GM23338 (cell line): ENCODE measurements around the gene KLC1. TPM values are rescaled to one million over a fixed set of nuclear protein-coding genes. Genes with fewer than 3 reads are reported as not detected.

Source experiments
- ATAC-seq: fragments of 200-7000 bp; cut with Tn5 transposase; 3 replicates; pipeline ENCODE4 v1.9.1; 2020
- DNase-seq: peaks from one replicate; pipeline ENCODE4 v3.0.0-alpha.2; 2015; ENCODE audit warnings: low spot score
- H2AFZ ChIP-seq: fragments of 200-600 bp; sonication (generic); 2 replicates; pipeline ENCODE4 v1.8.0; 2016; ENCODE audit warnings: antibody characterized with exemption, mild to moderate bottlenecking, moderate library complexity
- H3F3A ChIP-seq: fragments of 200-600 bp; sonication (generic); replicated peaks from 2 replicates; pipeline ENCODE4 v1.8.0; 2017; ENCODE audit warnings: antibody characterized with exemption, mixed run types, low read depth
- H3K27ac ChIP-seq: fragments of 200-600 bp; sonication (generic); 2 replicates; pipeline ENCODE4 v1.6.1; 2016; ENCODE audit warnings: low read depth
- H3K27me3 ChIP-seq: fragments of 200-600 bp; sonication (generic); 2 replicates; pipeline ENCODE4 v1.8.0; 2016; ENCODE audit warnings: mild to moderate bottlenecking, mixed run types, moderate library complexity; ENCODE audit not compliant: insufficient read depth
- H3K36me3 ChIP-seq: fragments of 200-600 bp; sonication (generic); 2 replicates; pipeline ENCODE4 v1.8.0; 2016; ENCODE audit warnings: mild to moderate bottlenecking; ENCODE audit not compliant: insufficient read depth
- H3K4me1 ChIP-seq: fragments of 200-600 bp; sonication (generic); 2 replicates; pipeline ENCODE4 v1.8.0; 2016; ENCODE audit warnings: mild to moderate bottlenecking, moderate library complexity; ENCODE audit not compliant: insufficient read depth
- H3K4me2 ChIP-seq: fragments of 200-600 bp; sonication (generic); 2 replicates; pipeline ENCODE4 v1.7.1; 2017; ENCODE audit warnings: mixed run types
- H3K4me3 ChIP-seq: fragments of 200-600 bp; sonication (generic); 2 replicates; pipeline ENCODE4 v1.6.1; 2016; ENCODE audit warnings: mixed run types
- H3K79me2 ChIP-seq: fragments of 200-600 bp; sonication (generic); replicated peaks from 2 replicates; pipeline ENCODE4 v1.8.0; 2017; ENCODE audit warnings: mild to moderate bottlenecking; ENCODE audit not compliant: insufficient read depth
- H3K9me2 ChIP-seq: fragments of 200-600 bp; sonication (generic); 2 replicates; pipeline ENCODE4 v1.8.0; 2017; ENCODE audit not compliant: insufficient read depth
- H4K20me1 ChIP-seq: fragments of 200-600 bp; sonication (generic); replicated peaks from 2 replicates; pipeline ENCODE4 v1.8.0; 2017; ENCODE audit warnings: mild to moderate bottlenecking; ENCODE audit not compliant: insufficient read depth
- H3K27ac Mint-ChIP-seq: 2 replicates; pipeline ENCODE4 v1.8.0; 2020; ENCODE audit warnings: inconsistent platforms, mild to moderate bottlenecking, moderate library complexity, mixed read lengths
- H3K27me3 Mint-ChIP-seq: 3 replicates; pipeline ENCODE4 v1.8.0; 2022; ENCODE audit warnings: low read depth, mild to moderate bottlenecking, moderate library complexity, mixed read lengths, inconsistent platforms; ENCODE audit not compliant: insufficient read depth, poor library complexity
- H3K36me3 Mint-ChIP-seq: 3 replicates; pipeline ENCODE4 v1.8.0; 2021; ENCODE audit warnings: low read depth, mild to moderate bottlenecking, inconsistent platforms, moderate library complexity, mixed read lengths
- H3K4me1 Mint-ChIP-seq: 3 replicates; pipeline ENCODE4 v1.8.0; 2020; ENCODE audit warnings: mild to moderate bottlenecking, inconsistent platforms, mixed read lengths
- H3K4me3 Mint-ChIP-seq: 3 replicates; pipeline ENCODE4 v1.8.0; 2021; ENCODE audit warnings: moderate library complexity, mild to moderate bottlenecking, inconsistent platforms, mixed read lengths
- H3K9me3 Mint-ChIP-seq: 3 replicates; pipeline ENCODE4 v1.8.0; 2020; ENCODE audit warnings: moderate library complexity, mild to moderate bottlenecking, inconsistent platforms, mixed read lengths
- CREB1 ChIP-seq: fragments of 250-450 bp; sonication (Bioruptor Pico); IDR thresholded peaks from 2 replicates; pipeline ENCODE4 v1.5.0; 2020; ENCODE audit warnings: low read depth, mild to moderate bottlenecking, moderate library complexity
- CTCF ChIP-seq, 2 experiments: fragments of 200-600 bp in 1 of 2; sonication (generic) in 1 of 2; conservative IDR thresholded peaks; 2 replicates each; pipeline versions ENCODE4 v1.5.1 to v1.6.1; 2016 to 2017; ENCODE audit warnings: antibody characterized with exemption in 2 of 2, low read depth in 2 of 2, mild to moderate bottlenecking in 2 of 2, moderate library complexity in 1 of 2
- EZH2phosphoT487 ChIP-seq: fragments of 200-600 bp; sonication (generic); IDR thresholded peaks from one replicate; pipeline ENCODE4 v1.8.1; 2018; ENCODE audit warnings: antibody characterized with exemption; ENCODE audit not compliant: unreplicated experiment
- JUNB ChIP-seq: IDR thresholded peaks from one replicate; pipeline ENCODE4 v1.6.1; 2016; ENCODE audit warnings: antibody characterized with exemption; ENCODE audit not compliant: unreplicated experiment
- NANOG ChIP-seq: IDR thresholded peaks from 2 replicates; pipeline ENCODE4 v1.6.1; 2016; ENCODE audit warnings: antibody characterized with exemption, borderline replicate concordance
- ZNF114 ChIP-seq: fragments of 250-450 bp; sonication (Bioruptor Pico); IDR thresholded peaks from 2 replicates; pipeline ENCODE4 v1.5.0; 2020; ENCODE audit warnings: mild to moderate bottlenecking, moderate library complexity
- ZNF462 ChIP-seq: fragments of 250-450 bp; sonication (Bioruptor Pico); IDR thresholded peaks from 2 replicates; pipeline ENCODE4 v1.5.0; 2020; ENCODE audit warnings: mild to moderate bottlenecking, moderate library complexity
- polyA plus RNA-seq: library from polyadenylated mRNA; unstranded; fragments of >200 nt; fragmentation: Nextera tagmentation; extraction: Ambion mirVana; gene quantifications from 2 replicates; pipeline ENCODE4 v1.2.1, GENCODE V29; 2016
- total RNA-seq: library from RNA; depleted of rRNA; stranded (reverse); fragments of >200 nt; shearing (Covaris generic); gene quantifications from 2 replicates; pipeline ENCODE4 v1.2.3, GENCODE V29; 2014

KLC1 gene
- total and polyA plus RNA-seq, 2 experiments from 2014 or later, result 165 to 308 TPM

GRCh38 chr14:103584326-103584915 lies 44.6 kb upstream of the KLC1 start:
- H3K4me3 ChIP-seq, result no peak overlapping the region
- TF ChIP-seq ZNF462 (no peak), ZNF114 (CRISPR knock-in tag) (no peak), JUNB (no peak), CTCF (conservative IDR thresholded peaks at IDR 0.05; ENCODE audit: low read depth in 2 of 2) (no peak), EZH2phosphoT487 (no peak), CREB1 (CRISPR knock-in tag) (no peak), NANOG (no peak)
- no peaks in the 10 kb centered on the region; the same call in 1 of the 2 replicates for H3F3A ChIP-seq
- DNase-seq (no peak), ATAC-seq (no peak)
- no peak overlapping the region for H2AFZ ChIP-seq
- Mint-ChIP-seq H3K36me3 (peaks cover 27% of the 10 kb centered on the region), H3K27me3 (no peaks in the 10 kb centered on the region), H3K27ac (no peak overlapping the region), H3K4me3 (no peak overlapping the region), H3K4me1 (no peaks in the 10 kb centered on the region), H3K9me3 (no peaks in the 10 kb centered on the region)
- peaks cover 11% of the 10 kb centered on the region; the same call in 1 of the 2 replicates for H3K79me2 ChIP-seq
- H4K20me1 ChIP-seq, result no peaks in the 10 kb centered on the region; the same call in none of the 2 replicates
- H3K4me1 ChIP-seq, result no peaks in the 10 kb centered on the region
- H3K36me3 ChIP-seq, result no peaks in the 10 kb centered on the region
- no peak overlapping the region for H3K4me2 ChIP-seq
- H3K9me2 ChIP-seq, result no peaks in the 10 kb centered on the region
- H3K27ac ChIP-seq, result no peak overlapping the region
- H3K27me3 ChIP-seq, result no peaks in the 10 kb centered on the region
